ENCODE data around the gene SEMA6A.

DNA sequence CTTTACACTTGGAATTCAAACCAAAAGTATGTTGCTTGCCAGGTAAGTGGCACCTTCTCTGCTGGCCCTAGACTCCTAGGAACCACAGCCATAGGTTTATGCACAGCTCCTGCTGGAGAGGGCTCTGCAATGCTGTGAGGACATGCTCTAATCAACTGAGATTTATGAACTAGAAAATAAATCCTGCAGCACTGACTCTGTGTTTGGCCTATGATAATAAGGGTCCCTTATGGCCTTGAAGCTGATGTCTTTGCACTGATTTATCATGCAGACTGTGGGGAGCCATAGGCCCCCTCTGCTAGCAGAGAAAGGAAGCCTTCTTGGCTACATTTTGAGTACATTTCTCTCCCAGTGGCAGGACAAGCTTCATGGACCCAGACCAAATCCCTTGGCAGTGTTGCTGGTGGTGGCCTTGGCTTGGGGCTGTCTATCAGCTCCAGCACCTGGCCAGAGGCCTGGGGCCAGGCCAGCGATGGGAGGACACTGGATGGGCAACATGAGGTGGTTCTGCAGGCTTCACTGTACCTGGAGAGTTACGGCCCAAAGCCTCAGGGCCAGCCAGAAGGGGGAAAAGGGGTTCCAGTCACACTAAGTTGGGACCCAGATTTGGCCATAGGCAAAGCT, 178.0 kb downstream of the SEMA6A start:
- TF ChIP-seq, protein P1, sequence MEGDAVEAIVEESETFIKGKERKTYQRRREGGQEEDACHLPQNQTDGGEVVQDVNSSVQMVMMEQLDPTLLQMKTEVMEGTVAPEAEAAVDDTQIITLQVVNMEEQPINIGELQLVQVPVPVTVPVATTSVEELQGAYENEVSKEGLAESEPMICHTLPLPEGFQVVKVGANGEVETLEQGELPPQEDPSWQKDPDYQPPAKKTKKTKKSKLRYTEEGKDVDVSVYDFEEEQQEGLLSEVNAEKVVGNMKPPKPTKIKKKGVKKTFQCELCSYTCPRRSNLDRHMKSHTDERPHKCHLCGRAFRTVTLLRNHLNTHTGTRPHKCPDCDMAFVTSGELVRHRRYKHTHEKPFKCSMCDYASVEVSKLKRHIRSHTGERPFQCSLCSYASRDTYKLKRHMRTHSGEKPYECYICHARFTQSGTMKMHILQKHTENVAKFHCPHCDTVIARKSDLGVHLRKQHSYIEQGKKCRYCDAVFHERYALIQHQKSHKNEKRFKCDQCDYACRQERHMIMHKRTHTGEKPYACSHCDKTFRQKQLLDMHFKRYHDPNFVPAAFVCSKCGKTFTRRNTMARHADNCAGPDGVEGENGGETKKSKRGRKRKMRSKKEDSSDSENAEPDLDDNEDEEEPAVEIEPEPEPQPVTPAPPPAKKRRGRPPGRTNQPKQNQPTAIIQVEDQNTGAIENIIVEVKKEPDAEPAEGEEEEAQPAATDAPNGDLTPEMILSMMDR (IDR thresholded peaks at IDR 0.05): no peak
- TF ChIP-seq HOXB5 (CRISPR knock-in tag; IDR thresholded peaks at IDR 0.05) (no peak), NR3C1 (IDR thresholded peaks at IDR 0.05) (no peak), MAFK (IDR thresholded peaks at IDR 0.05; ENCODE audit: partially characterized antibody) (no peak), POLR2A (IDR thresholded peaks at IDR 0.05; ENCODE audit: low read length) (no peak), RFX5 (IDR thresholded peaks at IDR 0.05) (no peak), CBX2 (IDR thresholded peaks at IDR 0.05; ENCODE audit: borderline replicate concordance, low read depth) (no peak), PHF8 (IDR thresholded peaks at IDR 0.05; ENCODE audit: borderline replicate concordance, low read depth) (no peak), PBX3 (IDR thresholded peaks at IDR 0.05) (no peak), NPAS2 (CRISPR knock-in tag; IDR thresholded peaks at IDR 0.05; ENCODE audit: borderline replicate concordance) (no peak)

Data from A549 (cell line).